Neuronal stem cell (in vitro differentiated cells): Measurements from ENCODE around the gene ARMC3.

Experiments used
- DNase-seq: peaks from one replicate; pipeline ENCODE4 v3.0.0-alpha.2; 2013; ENCODE audit warnings: low spot score
- H2AFZ ChIP-seq: one replicate; pipeline ENCODE4 v1.6.1; 2013; ENCODE audit warnings: mild to moderate bottlenecking, low read length, inconsistent platforms
- H2AK5ac ChIP-seq: 2 replicates; pipeline ENCODE4 v1.6.1; 2013; ENCODE audit warnings: low read depth, mild to moderate bottlenecking, inconsistent platforms, low read length, moderate library complexity, mixed read lengths
- H2BK120ac ChIP-seq: 2 replicates; pipeline ENCODE4 v1.6.1; 2013; ENCODE audit warnings: low read depth, mild to moderate bottlenecking, inconsistent platforms, low read length, moderate library complexity, mixed read lengths
- H2BK12ac ChIP-seq: one replicate; pipeline ENCODE4 v1.6.1; 2013; ENCODE audit warnings: low read length, inconsistent platforms
- H2BK15ac ChIP-seq: 2 replicates; pipeline ENCODE4 v1.6.1; 2013; ENCODE audit warnings: mild to moderate bottlenecking, low read length, inconsistent platforms, mixed read lengths
- H2BK5ac ChIP-seq: one replicate; pipeline ENCODE4 v1.6.1; 2013; ENCODE audit warnings: inconsistent platforms, mild to moderate bottlenecking, low read length, moderate library complexity
- H3K14ac ChIP-seq: one replicate; pipeline ENCODE4 v1.6.1; 2013; ENCODE audit warnings: low read length, inconsistent platforms
- H3K18ac ChIP-seq: 2 replicates; pipeline ENCODE4 v1.6.1; 2013; ENCODE audit warnings: low read length, inconsistent platforms
- H3K23ac ChIP-seq: 2 replicates; pipeline ENCODE4 v1.6.1; 2013; ENCODE audit warnings: low read depth, mild to moderate bottlenecking, mixed read lengths, low read length, inconsistent platforms; ENCODE audit not compliant: poor library complexity
- H3K27ac ChIP-seq: replicated peaks from 3 replicates; pipeline ENCODE4 v1.5.1; 2013; ENCODE audit warnings: low read length, inconsistent platforms
- H3K27me3 ChIP-seq, 3 experiments: 2 replicates each; pipeline ENCODE4 v1.6.1; 2013; ENCODE audit warnings: low read length in 3 of 3, mild to moderate bottlenecking in 2 of 3, inconsistent platforms in 1 of 3, low read depth in 1 of 3, mixed read lengths in 1 of 3, moderate library complexity in 1 of 3; ENCODE audit not compliant: control insufficient read depth in 3 of 3, insufficient read depth in 3 of 3
- H3K36me3 ChIP-seq, 2 donors: replicated peaks in 1 of 2; 2 replicates each; pipeline ENCODE4 v1.6.1; 2013; ENCODE audit warnings: low read length in 2 of 2; ENCODE audit not compliant: control insufficient read depth in 2 of 2, insufficient read depth in 2 of 2
- H3K4ac ChIP-seq: 2 replicates; pipeline ENCODE4 v1.6.1; 2013; ENCODE audit warnings: inconsistent platforms, mild to moderate bottlenecking, low read length, moderate library complexity
- H3K4me1 ChIP-seq, 2 donors: 1 replicate in 1 of 2; 2 replicates in 1 of 2; pipeline ENCODE4 v1.6.1; 2013; ENCODE audit warnings: low read length in 2 of 2, low read depth in 1 of 2; ENCODE audit not compliant: control insufficient read depth in 2 of 2, insufficient read depth in 1 of 2
- H3K4me2 ChIP-seq: one replicate; pipeline ENCODE4 v1.6.1; 2013; ENCODE audit warnings: mild to moderate bottlenecking, low read length, inconsistent platforms; ENCODE audit not compliant: insufficient read depth, poor library complexity, severe bottlenecking
- H3K4me3 ChIP-seq, 2 donors: 2 replicates each; pipeline ENCODE4 v1.5.1; 2013; ENCODE audit warnings: low read length in 2 of 2, mild to moderate bottlenecking in 2 of 2, inconsistent platforms in 1 of 2, moderate library complexity in 1 of 2
- H3K79me1 ChIP-seq: one replicate; pipeline ENCODE4 v1.6.1; 2013; ENCODE audit warnings: low read depth, mild to moderate bottlenecking, inconsistent platforms, low read length, moderate library complexity
- H3K9ac ChIP-seq: one replicate; pipeline ENCODE4 v1.6.1; 2013; ENCODE audit warnings: mild to moderate bottlenecking, low read depth, low read length, inconsistent platforms; ENCODE audit not compliant: poor library complexity
- H3K9me3 ChIP-seq, 2 donors: replicated peaks in 1 of 2; 2 replicates each; pipeline versions ENCODE3 to v1.6.1; 2013; ENCODE audit warnings: low read length in 2 of 2, mild to moderate bottlenecking in 2 of 2, inconsistent platforms in 1 of 2, low read depth in 1 of 2, mixed read lengths in 1 of 2, moderate library complexity in 1 of 2; ENCODE audit not compliant: control insufficient read depth in 2 of 2, insufficient read depth in 1 of 2
- H4K8ac ChIP-seq: one replicate; pipeline ENCODE4 v1.6.1; 2013; ENCODE audit warnings: low read depth, mild to moderate bottlenecking, inconsistent platforms, low read length, moderate library complexity
- H4K91ac ChIP-seq: one replicate; pipeline ENCODE4 v1.6.1; 2013; ENCODE audit warnings: low read length, low read depth, mild to moderate bottlenecking, inconsistent platforms; ENCODE audit not compliant: poor library complexity
- WGBS, 2 donors: extraction: QIAGEN DNeasy Blood & Tissue Kit; methylation state at CpG; one replicate each; pipeline ENCODE4 v1.1.7; 2013; ENCODE audit warnings: missing lambda C conversion rate in 2 of 2, mixed read lengths in 1 of 2; ENCODE audit not compliant: insufficient read length in 2 of 2, insufficient replicate concordance in 1 of 2; ENCODE audit errors: extremely low coverage in 2 of 2; 5-methylcytosine and 5-hydroxymethylcytosine counted together

Gene ARMC3

GRCh38 chr10:23046027-23046426, 118.2 kb downstream of the ARMC3 start:
- no peak overlapping the region for H3K18ac ChIP-seq
- H2BK15ac ChIP-seq = no peak overlapping the region
- no CpG with 5 or more reads among the region's 4 CpGs for WGBS, 2 donors
- H3K27me3 ChIP-seq = peaks cover 0 to 2% (median 0%) of the 10 kb centered on the region in 3 experiments
- H3K9me3 ChIP-seq = no peaks in the 10 kb centered on the region
- no peak overlapping the region for H4K8ac ChIP-seq
- no peak overlapping the region for H3K9ac ChIP-seq
- H4K91ac ChIP-seq = no peak overlapping the region
- H2AK5ac ChIP-seq = no peak overlapping the region
- H3K23ac ChIP-seq = no peak overlapping the region
- no peak overlapping the region for H3K4me2 ChIP-seq
- H2BK5ac ChIP-seq = no peak overlapping the region
- H3K4me3 ChIP-seq = no peak overlapping the region
- H3K4me1 ChIP-seq = no peaks in the 10 kb centered on the region
- DNase-seq = no peak
- no peak overlapping the region for H2AFZ ChIP-seq
- no peaks in the 10 kb centered on the region for H3K36me3 ChIP-seq
- H3K79me1 ChIP-seq = no peaks in the 10 kb centered on the region
- H3K4ac ChIP-seq = no peak overlapping the region
- no peak overlapping the region for H3K27ac ChIP-seq
- H2BK12ac ChIP-seq = no peak overlapping the region
- no peak overlapping the region for H2BK120ac ChIP-seq
- H3K14ac ChIP-seq = no peak overlapping the region

GRCh38 chr10:23047201-23048050, 119.6 kb downstream of the ARMC3 start:
- Histone ChIP-seq H2BK12ac (no peak overlapping the region), H3K79me1 (no peaks in the 10 kb centered on the region), H3K14ac (no peak overlapping the region), H3K9me3 (no peaks in the 10 kb centered on the region), H3K4me2 (no peak overlapping the region), H3K27me3 (no peaks in the 10 kb centered on the region), H2BK15ac (no peak overlapping the region), H3K18ac (no peak overlapping the region), H3K23ac (no peak overlapping the region), H3K4ac (no peak overlapping the region), H2BK120ac (no peak overlapping the region), H4K91ac (no peak overlapping the region), H2AFZ (no peak overlapping the region), H3K27ac (no peak overlapping the region), H3K9ac (no peak overlapping the region), H3K36me3 (no peaks in the 10 kb centered on the region), H4K8ac (no peak overlapping the region), H3K4me3 (no peak overlapping the region), H2AK5ac (no peak overlapping the region), H2BK5ac (no peak overlapping the region), H3K4me1 (peaks cover 0 to under 1% of the 10 kb centered on the region in 2 donors)
- WGBS, 2 donors = no CpG with 5 or more reads among the region's 9 CpGs
- no peak for DNase-seq

- H3K36me3 ChIP-seq = no peaks in the 10 kb centered on the region
- H4K8ac ChIP-seq = no peak overlapping the region
- H3K79me1 ChIP-seq = no peaks in the 10 kb centered on the region
- H3K23ac ChIP-seq = no peak overlapping the region
- no peak overlapping the region for H3K27ac ChIP-seq
- H3K27me3 ChIP-seq = no peaks in the 10 kb centered on the region
- no peak overlapping the region for H3K18ac ChIP-seq
- DNase-seq = no peak
- H4K91ac ChIP-seq = no peak overlapping the region
- H3K9me3 ChIP-seq = no peaks in the 10 kb centered on the region
- H2BK5ac ChIP-seq = no peak overlapping the region
- no peak overlapping the region for H3K14ac ChIP-seq
- no peak overlapping the region for H3K4ac ChIP-seq
- no peak overlapping the region for H2BK12ac ChIP-seq
- WGBS, 2 donors = no CpG with 5 or more reads among the region's 4 CpGs
- H3K4me1 ChIP-seq = peaks cover 0 to 8% of the 10 kb centered on the region in 2 donors
- H2AK5ac ChIP-seq = no peak overlapping the region
- no peak overlapping the region for H3K9ac ChIP-seq
- no peak overlapping the region for H2BK120ac ChIP-seq
- H2BK15ac ChIP-seq = no peak overlapping the region
- H2AFZ ChIP-seq = no peak overlapping the region
- no peak overlapping the region for H3K4me3 ChIP-seq
- no peak overlapping the region for H3K4me2 ChIP-seq
These were observed 120.3 kb downstream of the ARMC3 start for GRCh38 chr10:23048191-23048590.

- no peaks in the 10 kb centered on the region for H3K9me3 ChIP-seq
- H2BK120ac ChIP-seq = no peak overlapping the region
- H3K4me3 ChIP-seq = no peak overlapping the region
- no peak overlapping the region for H2BK12ac ChIP-seq
- H3K4me1 ChIP-seq = peaks cover 9 to 25% of the 10 kb centered on the region in 2 donors
- no peak overlapping the region for H3K23ac ChIP-seq
- H3K27me3 ChIP-seq = no peaks in the 10 kb centered on the region
- no peak overlapping the region for H3K9ac ChIP-seq
- H3K14ac ChIP-seq = no peak overlapping the region
- DNase-seq = no peak
- no peak overlapping the region for H3K18ac ChIP-seq
- H3K4me2 ChIP-seq = no peak overlapping the region
- H3K79me1 ChIP-seq = no peaks in the 10 kb centered on the region
- H3K27ac ChIP-seq = no peak overlapping the region
- H3K4ac ChIP-seq = no peak overlapping the region
- WGBS, 2 donors = no CpG with 5 or more reads among the region's 3 CpGs
- H2AK5ac ChIP-seq = no peak overlapping the region
- H4K91ac ChIP-seq = no peak overlapping the region
- H4K8ac ChIP-seq = no peak overlapping the region
- H2BK15ac ChIP-seq = no peak overlapping the region
- no peaks in the 10 kb centered on the region for H3K36me3 ChIP-seq
- no peak overlapping the region for H2AFZ ChIP-seq
- no peak overlapping the region for H2BK5ac ChIP-seq
These were observed 123.4 kb downstream of the ARMC3 start for GRCh38 chr10:23051278-23051677.
